NOMO-1 treated with dmso at 0.1 percent for 144 hours (cell line): ENCODE results near the gene FCER2.
"Not testable (repeated sequence)": the region's sequence is repeated elsewhere in the genome, so short reads cannot be mapped to it uniquely, and the experiment has no call there.

Experiments used
- DNase-seq: peaks from one replicate; lab custom pipeline; 2025; ENCODE audit not compliant: unreplicated experiment; lab: John Stamatoyannopoulos, UW

FCER2 gene

GRCh38 chr19:7650148-7650547, 51.8 kb downstream of the FCER2 start:
- no peak for DNase-seq

- DNase-seq: no peak
Measured at GRCh38 chr19:7648265-7649014, 53.5 kb downstream of the FCER2 start.

DNA sequence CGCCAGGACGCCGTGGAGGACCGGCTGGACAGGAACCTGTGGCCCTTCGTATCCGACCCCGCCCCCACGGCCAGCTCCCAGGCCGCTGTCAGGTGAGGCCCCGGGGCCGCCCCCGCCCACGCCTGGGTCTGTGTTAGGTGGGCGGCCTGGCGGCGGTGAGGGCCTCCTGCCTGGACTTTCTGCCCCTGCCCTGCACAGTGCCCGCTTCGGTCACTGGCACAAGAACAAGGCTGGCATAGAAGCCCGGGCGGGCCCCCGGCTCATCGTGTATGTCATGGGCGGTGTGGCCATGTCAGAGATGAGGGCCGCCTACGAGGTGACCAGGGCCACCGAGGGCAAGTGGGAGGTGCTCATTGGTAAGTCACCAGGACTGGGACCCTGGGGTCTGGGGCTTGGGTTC, 54.8 kb downstream of the FCER2 start:
- no peak for DNase-seq

- DNase-seq: no peak
Measured at GRCh38 chr19:7646426-7646700, 55.6 kb downstream of the FCER2 start.

GRCh38 chr19:7645656-7646425, 56.1 kb downstream of the FCER2 start:
- DNase-seq: peak; percentile 71

DNA sequence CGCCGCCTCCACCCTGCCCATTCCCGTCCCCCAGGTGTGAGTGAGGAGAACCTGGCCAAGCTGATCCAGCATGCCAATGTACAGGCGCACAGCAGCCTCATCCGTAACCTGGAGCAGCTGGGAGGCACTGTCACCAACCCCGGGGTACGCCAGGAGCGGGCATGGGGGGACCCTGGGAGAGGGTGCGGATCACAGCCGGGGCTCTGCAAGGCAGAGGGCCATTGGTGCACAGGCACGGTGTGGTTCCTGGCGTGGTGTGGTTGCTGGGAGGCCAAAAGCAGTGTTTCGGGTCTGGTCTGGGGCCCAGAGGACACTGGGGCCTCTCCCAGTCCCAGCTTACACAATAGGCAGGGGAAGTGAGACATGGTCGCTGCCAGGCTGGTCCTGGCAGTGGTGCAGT, 56.8 kb downstream of the FCER2 start:
- peak; percentile 81 for DNase-seq

- no peak for DNase-seq
Measured at GRCh38 chr19:7644550-7644877, 57.4 kb downstream of the FCER2 start.

- DNase-seq: not testable (repeated sequence)
Measured at GRCh38 chr19:7643629-7644549, 58.0 kb downstream of the FCER2 start.

- no peak for DNase-seq
Measured at GRCh38 chr19:7643031-7643415, 58.9 kb downstream of the FCER2 start.

DNA sequence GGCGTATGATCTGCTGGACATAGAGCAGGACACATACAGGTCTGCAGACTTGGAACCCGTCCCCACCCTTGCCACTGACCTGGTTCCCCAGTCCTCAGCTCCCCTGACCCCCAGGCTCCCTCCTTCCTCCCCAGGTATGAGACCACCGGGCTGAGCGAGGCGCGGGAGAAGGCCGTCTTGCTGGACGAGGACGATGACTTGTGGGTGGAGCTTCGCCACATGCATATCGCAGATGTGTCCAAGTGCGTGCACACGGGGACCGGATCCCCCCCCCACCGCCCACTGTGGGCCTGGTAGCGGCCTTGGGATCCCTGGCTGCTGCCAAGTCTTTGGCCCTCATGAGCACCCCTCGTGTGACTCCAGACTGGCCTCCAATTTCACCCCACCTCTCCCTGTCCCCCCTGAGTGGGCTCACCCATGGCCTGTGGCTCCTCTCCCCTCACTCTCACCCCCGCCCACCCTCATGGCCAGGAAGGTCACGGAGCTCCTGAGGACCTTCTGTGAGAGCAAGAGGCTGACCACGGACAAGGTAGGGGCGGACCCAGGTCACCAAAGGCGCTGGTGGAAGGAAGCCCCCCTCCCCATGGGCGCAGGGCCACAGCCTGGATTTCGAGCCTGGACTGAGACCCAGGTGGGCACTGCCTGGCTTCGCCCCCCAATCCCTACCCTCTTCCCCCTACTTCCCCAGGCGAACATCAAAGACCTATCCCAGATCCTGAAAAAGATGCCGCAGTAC, 59.5 kb downstream of the FCER2 start:
- DNase-seq: no peak

- DNase-seq: no peak
Measured at GRCh38 chr19:7641290-7642276, 60.3 kb downstream of the FCER2 start.

GRCh38 chr19:7640803-7641202, 61.1 kb downstream of the FCER2 start:
- no peak for DNase-seq

- no peak for DNase-seq
Measured at GRCh38 chr19:7639863-7640348, 62.0 kb downstream of the FCER2 start.

DNA sequence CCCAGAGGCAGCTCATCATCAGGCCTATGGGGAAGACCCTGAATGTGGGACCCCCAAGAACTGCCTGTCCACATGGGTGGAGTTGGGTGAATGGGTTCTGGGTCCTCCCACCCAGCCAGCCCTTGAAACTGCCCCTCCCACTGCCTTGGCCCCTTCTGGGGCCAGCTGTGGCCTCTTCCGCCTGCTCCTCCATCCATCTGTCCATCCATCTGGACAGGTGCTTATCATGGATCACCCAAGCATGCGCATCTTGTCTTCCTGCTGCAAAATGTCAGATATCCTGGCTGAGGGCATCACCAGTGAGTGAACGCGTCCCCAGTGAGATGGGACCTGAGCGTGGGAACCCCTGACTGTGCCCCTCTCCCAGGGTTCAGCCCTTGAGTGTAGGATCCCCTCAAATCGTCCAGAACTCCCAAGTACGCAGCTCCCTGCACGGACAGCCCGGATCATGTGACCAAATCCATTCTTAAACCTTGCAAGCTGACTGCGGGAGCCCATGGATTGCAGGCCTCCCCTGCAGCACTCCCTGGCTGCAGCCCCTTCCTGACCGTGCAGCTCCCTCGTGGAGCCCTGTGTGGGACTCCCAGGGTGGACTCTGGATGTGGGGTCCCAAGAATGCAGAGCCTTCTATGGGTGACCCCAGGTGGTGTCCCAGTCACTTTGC, 63.0 kb downstream of the FCER2 start:
- no peak for DNase-seq
